ENCODE data around the gene RALGAPA2.

Gene RALGAPA2

GRCh38 chr20:20712474-20713243, at the start of gene RALGAPA2:
Gene RALGAPA2, minus strand, starts transcription at chr20:20712644. Its CDS starts 164 bp downstream, at chr20:20712480.
- H3K27me3 ChIP-seq (ENCODE audit: insufficient read depth, low read length) = no peaks in the 10 kb centered on the region
- H3K9me3 ChIP-seq (ENCODE audit: low read length) = no peaks in the 10 kb centered on the region
- no peaks in the 10 kb centered on the region for H3K36me3 ChIP-seq (ENCODE audit: insufficient read depth, low read length)
- H2AFZ ChIP-seq (ENCODE audit: low read depth, low read length) = peak within 1 kb of the TSS; percentile 90
- peak within 1 kb of the TSS; percentile 91 for H3K4me3 ChIP-seq (ENCODE audit: low read length)
- H3K4me1 ChIP-seq (ENCODE audit: insufficient read depth, low read length) = peaks cover 16% of the 10 kb centered on the region

- H2AFZ ChIP-seq (ENCODE audit: low read depth, low read length) = no peak overlapping the region
- H3K4me1 ChIP-seq (ENCODE audit: insufficient read depth, low read length) = no peaks in the 10 kb centered on the region
- no peaks in the 10 kb centered on the region for H3K36me3 ChIP-seq (ENCODE audit: insufficient read depth, low read length)
- no peak overlapping the region for H3K4me3 ChIP-seq (ENCODE audit: low read length)
- peaks cover 6% of the 10 kb centered on the region for H3K27me3 ChIP-seq (ENCODE audit: insufficient read depth, low read length)
- no peaks in the 10 kb centered on the region for H3K9me3 ChIP-seq (ENCODE audit: low read length)
These were observed 48.9 kb upstream of the RALGAPA2 start for GRCh38 chr20:20761301-20761700.

GRCh38 chr20:20759132-20759531, 46.7 kb upstream of the RALGAPA2 start:
- no peaks in the 10 kb centered on the region for H3K36me3 ChIP-seq (ENCODE audit: insufficient read depth, low read length)
- H2AFZ ChIP-seq (ENCODE audit: low read depth, low read length) = no peak overlapping the region
- no peaks in the 10 kb centered on the region for H3K4me1 ChIP-seq (ENCODE audit: insufficient read depth, low read length)
- H3K9me3 ChIP-seq (ENCODE audit: low read length) = no peaks in the 10 kb centered on the region
- no peak overlapping the region for H3K4me3 ChIP-seq (ENCODE audit: low read length)
- H3K27me3 ChIP-seq (ENCODE audit: insufficient read depth, low read length) = peaks cover 6% of the 10 kb centered on the region

GRCh38 chr20:20755674-20756319, 43.4 kb upstream of the RALGAPA2 start:
- H3K27me3 ChIP-seq (ENCODE audit: insufficient read depth, low read length) = no peaks in the 10 kb centered on the region
- no peaks in the 10 kb centered on the region for H3K9me3 ChIP-seq (ENCODE audit: low read length)
- no peak overlapping the region for H2AFZ ChIP-seq (ENCODE audit: low read depth, low read length)
- no peaks in the 10 kb centered on the region for H3K36me3 ChIP-seq (ENCODE audit: insufficient read depth, low read length)
- H3K4me1 ChIP-seq (ENCODE audit: insufficient read depth, low read length) = no peaks in the 10 kb centered on the region
- no peak overlapping the region for H3K4me3 ChIP-seq (ENCODE audit: low read length)

- H3K27me3 ChIP-seq (ENCODE audit: insufficient read depth, low read length) = no peaks in the 10 kb centered on the region
- H3K4me1 ChIP-seq (ENCODE audit: insufficient read depth, low read length) = no peaks in the 10 kb centered on the region
- no peaks in the 10 kb centered on the region for H3K36me3 ChIP-seq (ENCODE audit: insufficient read depth, low read length)
- no peak overlapping the region for H3K4me3 ChIP-seq (ENCODE audit: low read length)
- H2AFZ ChIP-seq (ENCODE audit: low read depth, low read length) = no peak overlapping the region
- H3K9me3 ChIP-seq (ENCODE audit: low read length) = no peaks in the 10 kb centered on the region
These were observed 42.8 kb upstream of the RALGAPA2 start for GRCh38 chr20:20755231-20755630.

- Histone ChIP-seq H3K4me3 (ENCODE audit: low read length) (no peak overlapping the region), H3K4me1 (ENCODE audit: insufficient read depth, low read length) (no peaks in the 10 kb centered on the region), H3K36me3 (ENCODE audit: insufficient read depth, low read length) (no peaks in the 10 kb centered on the region), H3K27me3 (ENCODE audit: insufficient read depth, low read length) (no peaks in the 10 kb centered on the region), H3K9me3 (ENCODE audit: low read length) (no peaks in the 10 kb centered on the region), H2AFZ (ENCODE audit: low read depth, low read length) (no peak overlapping the region)
These were observed 42.3 kb upstream of the RALGAPA2 start for GRCh38 chr20:20754714-20755113.

GRCh38 chr20:20752712-20753111, 40.3 kb upstream of the RALGAPA2 start:
- no peak overlapping the region for H2AFZ ChIP-seq (ENCODE audit: low read depth, low read length)
- no peaks in the 10 kb centered on the region for H3K36me3 ChIP-seq (ENCODE audit: insufficient read depth, low read length)
- peaks cover 5% of the 10 kb centered on the region for H3K9me3 ChIP-seq (ENCODE audit: low read length)
- H3K27me3 ChIP-seq (ENCODE audit: insufficient read depth, low read length) = no peaks in the 10 kb centered on the region
- H3K4me1 ChIP-seq (ENCODE audit: insufficient read depth, low read length) = no peaks in the 10 kb centered on the region
- no peak overlapping the region for H3K4me3 ChIP-seq (ENCODE audit: low read length)

- Histone ChIP-seq H3K4me1 (ENCODE audit: insufficient read depth, low read length) (peaks cover 17% of the 10 kb centered on the region), H3K9me3 (ENCODE audit: low read length) (peaks cover 6% of the 10 kb centered on the region), H3K4me3 (ENCODE audit: low read length) (no peak overlapping the region), H2AFZ (ENCODE audit: low read depth, low read length) (no peak overlapping the region), H3K36me3 (ENCODE audit: insufficient read depth, low read length) (no peaks in the 10 kb centered on the region), H3K27me3 (ENCODE audit: insufficient read depth, low read length) (no peaks in the 10 kb centered on the region)
These were observed 34.9 kb upstream of the RALGAPA2 start for GRCh38 chr20:20747298-20747697.

GRCh38 chr20:20744170-20744725, 31.8 kb upstream of the RALGAPA2 start:
- peak overlapping the region; percentile 83 for H2AFZ ChIP-seq (ENCODE audit: low read depth, low read length)
- peaks cover 17% of the 10 kb centered on the region for H3K4me1 ChIP-seq (ENCODE audit: insufficient read depth, low read length)
- H3K4me3 ChIP-seq (ENCODE audit: low read length) = peak overlapping the region; percentile 47

GRCh38 chr20:20743511-20744169, 31.2 kb upstream of the RALGAPA2 start:
- peaks cover 17% of the 10 kb centered on the region for H3K4me1 ChIP-seq (ENCODE audit: insufficient read depth, low read length)
- no peaks in the 10 kb centered on the region for H3K27me3 ChIP-seq (ENCODE audit: insufficient read depth, low read length)
- peak overlapping the region; percentile 83 for H2AFZ ChIP-seq (ENCODE audit: low read depth, low read length)
- no peaks in the 10 kb centered on the region for H3K36me3 ChIP-seq (ENCODE audit: insufficient read depth, low read length)
- peaks cover 2% of the 10 kb centered on the region for H3K9me3 ChIP-seq (ENCODE audit: low read length)
- H3K4me3 ChIP-seq (ENCODE audit: low read length) = peak overlapping the region; percentile 47

More at GRCh38 chr20:20744170-20744725, 31.8 kb upstream of the RALGAPA2 start:
- no peaks in the 10 kb centered on the region for H3K36me3 ChIP-seq (ENCODE audit: insufficient read depth, low read length)
- no peaks in the 10 kb centered on the region for H3K27me3 ChIP-seq (ENCODE audit: insufficient read depth, low read length)
- peaks cover 6% of the 10 kb centered on the region for H3K9me3 ChIP-seq (ENCODE audit: low read length)

GRCh38 chr20:20741087-20742045, 28.9 kb upstream of the RALGAPA2 start:
- H3K9me3 ChIP-seq (ENCODE audit: low read length) = no peaks in the 10 kb centered on the region
- no peaks in the 10 kb centered on the region for H3K27me3 ChIP-seq (ENCODE audit: insufficient read depth, low read length)
- no peaks in the 10 kb centered on the region for H3K36me3 ChIP-seq (ENCODE audit: insufficient read depth, low read length)
- no peak overlapping the region for H3K4me3 ChIP-seq (ENCODE audit: low read length)
- no peak overlapping the region for H2AFZ ChIP-seq (ENCODE audit: low read depth, low read length)
- peaks cover 17% of the 10 kb centered on the region for H3K4me1 ChIP-seq (ENCODE audit: insufficient read depth, low read length)

- Histone ChIP-seq H3K27me3 (ENCODE audit: insufficient read depth, low read length) (no peaks in the 10 kb centered on the region), H3K4me1 (ENCODE audit: insufficient read depth, low read length) (peaks cover 17% of the 10 kb centered on the region), H3K4me3 (ENCODE audit: low read length) (no peak overlapping the region)
These were observed 28.1 kb upstream of the RALGAPA2 start for GRCh38 chr20:20740541-20740940.

More at GRCh38 chr20:20740541-20740940, 28.1 kb upstream of the RALGAPA2 start:
- H2AFZ ChIP-seq (ENCODE audit: low read depth, low read length) = no peak overlapping the region
- H3K9me3 ChIP-seq (ENCODE audit: low read length) = no peaks in the 10 kb centered on the region
- no peaks in the 10 kb centered on the region for H3K36me3 ChIP-seq (ENCODE audit: insufficient read depth, low read length)
